HEK293 (cell line): Measurements from ENCODE around the gene PRADC1.
"Not testable (repeated sequence)": the region's sequence is repeated elsewhere in the genome, so short reads cannot be mapped to it uniquely, and the experiment has no call there.

ENCODE experiments used
- MZF1 ChIP-seq: fragments of 450-650 bp; formaldehyde crosslinking; IDR thresholded peaks from 2 replicates; pipeline ENCODE4 v1.5.1; 2017; ENCODE audit warnings: missing biosample characterization, missing genetic modification characterization, borderline replicate concordance
- REPIN1 ChIP-seq: fragments of 450-650 bp; formaldehyde crosslinking; IDR thresholded peaks from 2 replicates; pipeline ENCODE4 v1.5.1; 2017; ENCODE audit warnings: missing biosample characterization, missing genetic modification characterization, low read depth
- SETDB1 ChIP-seq: IDR thresholded peaks from one replicate; pipeline ENCODE4 v1.6.1; 2017; ENCODE audit warnings: mild to moderate bottlenecking, low read length, moderate library complexity, mixed read lengths; ENCODE audit not compliant: insufficient read length
- ZFP3 ChIP-seq: fragments of 450-650 bp; formaldehyde crosslinking; IDR thresholded peaks from 2 replicates; pipeline ENCODE4 v1.5.1; 2016; ENCODE audit warnings: low read depth, missing biosample characterization, missing genetic modification characterization
- ZNF138 ChIP-seq: fragments of 450-650 bp; formaldehyde crosslinking; IDR thresholded peaks from 2 replicates; pipeline ENCODE4 v1.5.1; 2016; ENCODE audit warnings: missing biosample characterization, missing genetic modification characterization, borderline replicate concordance
- ZNF239 ChIP-seq: fragments of 450-650 bp; formaldehyde crosslinking; IDR thresholded peaks from 2 replicates; pipeline ENCODE4 v1.5.1; 2016; ENCODE audit warnings: missing biosample characterization, missing genetic modification characterization
- ZNF24 ChIP-seq: fragments of 450-650 bp; formaldehyde crosslinking; IDR thresholded peaks from 2 replicates; pipeline ENCODE4 v1.5.1; 2016; ENCODE audit warnings: missing biosample characterization, missing genetic modification characterization
- TF ChIP-seq, protein P1 (sequence below): sonication (generic); formaldehyde crosslinking; IDR thresholded peaks from 2 replicates; pipeline ENCODE4 v1.8.1; 2022; ENCODE audit warnings: mild to moderate bottlenecking, moderate library complexity, missing genetic modification reagents
- TF ChIP-seq, protein P2 (sequence below): fragments of 450-650 bp; formaldehyde crosslinking; IDR thresholded peaks from 2 replicates; pipeline ENCODE4 v1.5.1; 2016; ENCODE audit warnings: missing biosample characterization, missing genetic modification characterization

DNA sequence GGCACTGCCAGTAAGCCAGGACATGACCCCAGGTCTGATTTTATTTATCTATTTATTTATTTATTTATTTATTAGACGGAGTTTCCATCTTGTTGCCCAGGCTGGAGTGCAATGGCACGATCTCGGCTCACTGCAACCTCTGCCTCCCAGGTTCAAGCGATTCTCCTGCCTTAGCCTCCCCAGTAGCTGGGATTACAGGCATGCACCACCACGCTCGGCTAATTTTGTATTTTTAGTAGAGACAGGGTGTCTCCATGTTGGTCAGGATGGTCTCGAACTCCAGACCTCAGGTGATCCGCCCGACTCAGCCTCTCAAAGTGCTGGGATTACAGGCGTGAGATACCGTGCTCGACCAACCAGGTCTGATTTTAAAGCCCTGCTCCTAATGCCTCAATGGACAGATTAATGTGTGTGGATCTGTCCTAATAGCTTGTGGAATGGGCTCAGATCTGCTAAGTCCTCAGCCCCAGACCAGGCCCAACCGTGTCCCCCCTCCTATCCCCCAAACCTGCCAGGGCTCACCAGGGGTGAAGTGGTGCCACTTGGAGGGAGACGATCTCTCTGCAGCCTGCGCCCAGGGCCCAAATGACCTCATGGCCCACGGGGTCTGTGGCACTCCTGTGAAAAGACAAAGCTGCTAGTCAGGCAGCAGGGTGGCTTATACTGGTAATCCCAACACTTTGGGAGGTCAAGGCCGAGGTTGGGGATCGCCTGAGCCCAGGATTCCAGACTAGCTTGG, 29.8 kb upstream of the PRADC1 start:
- TF ChIP-seq ZNF239 (tag by site-specific recombination); REPIN1; SETDB1; ZFP3 (tag by site-specific recombination); ZNF138 (tag by site-specific recombination); MZF1 (tag by site-specific recombination); ZNF24 (tag by site-specific recombination): not testable (repeated sequence)
- TF ChIP-seq, protein P1, sequence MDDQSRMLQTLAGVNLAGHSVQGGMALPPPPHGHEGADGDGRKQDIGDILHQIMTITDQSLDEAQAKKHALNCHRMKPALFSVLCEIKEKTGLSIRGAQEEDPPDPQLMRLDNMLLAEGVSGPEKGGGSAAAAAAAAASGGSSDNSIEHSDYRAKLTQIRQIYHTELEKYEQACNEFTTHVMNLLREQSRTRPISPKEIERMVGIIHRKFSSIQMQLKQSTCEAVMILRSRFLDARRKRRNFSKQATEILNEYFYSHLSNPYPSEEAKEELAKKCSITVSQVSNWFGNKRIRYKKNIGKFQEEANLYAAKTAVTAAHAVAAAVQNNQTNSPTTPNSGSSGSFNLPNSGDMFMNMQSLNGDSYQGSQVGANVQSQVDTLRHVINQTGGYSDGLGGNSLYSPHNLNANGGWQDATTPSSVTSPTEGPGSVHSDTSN = not testable (repeated sequence)
- TF ChIP-seq, protein P2, sequence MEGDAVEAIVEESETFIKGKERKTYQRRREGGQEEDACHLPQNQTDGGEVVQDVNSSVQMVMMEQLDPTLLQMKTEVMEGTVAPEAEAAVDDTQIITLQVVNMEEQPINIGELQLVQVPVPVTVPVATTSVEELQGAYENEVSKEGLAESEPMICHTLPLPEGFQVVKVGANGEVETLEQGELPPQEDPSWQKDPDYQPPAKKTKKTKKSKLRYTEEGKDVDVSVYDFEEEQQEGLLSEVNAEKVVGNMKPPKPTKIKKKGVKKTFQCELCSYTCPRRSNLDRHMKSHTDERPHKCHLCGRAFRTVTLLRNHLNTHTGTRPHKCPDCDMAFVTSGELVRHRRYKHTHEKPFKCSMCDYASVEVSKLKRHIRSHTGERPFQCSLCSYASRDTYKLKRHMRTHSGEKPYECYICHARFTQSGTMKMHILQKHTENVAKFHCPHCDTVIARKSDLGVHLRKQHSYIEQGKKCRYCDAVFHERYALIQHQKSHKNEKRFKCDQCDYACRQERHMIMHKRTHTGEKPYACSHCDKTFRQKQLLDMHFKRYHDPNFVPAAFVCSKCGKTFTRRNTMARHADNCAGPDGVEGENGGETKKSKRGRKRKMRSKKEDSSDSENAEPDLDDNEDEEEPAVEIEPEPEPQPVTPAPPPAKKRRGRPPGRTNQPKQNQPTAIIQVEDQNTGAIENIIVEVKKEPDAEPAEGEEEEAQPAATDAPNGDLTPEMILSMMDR = not testable (repeated sequence)
